ENCODE data around the gene CAPG.

DNA sequence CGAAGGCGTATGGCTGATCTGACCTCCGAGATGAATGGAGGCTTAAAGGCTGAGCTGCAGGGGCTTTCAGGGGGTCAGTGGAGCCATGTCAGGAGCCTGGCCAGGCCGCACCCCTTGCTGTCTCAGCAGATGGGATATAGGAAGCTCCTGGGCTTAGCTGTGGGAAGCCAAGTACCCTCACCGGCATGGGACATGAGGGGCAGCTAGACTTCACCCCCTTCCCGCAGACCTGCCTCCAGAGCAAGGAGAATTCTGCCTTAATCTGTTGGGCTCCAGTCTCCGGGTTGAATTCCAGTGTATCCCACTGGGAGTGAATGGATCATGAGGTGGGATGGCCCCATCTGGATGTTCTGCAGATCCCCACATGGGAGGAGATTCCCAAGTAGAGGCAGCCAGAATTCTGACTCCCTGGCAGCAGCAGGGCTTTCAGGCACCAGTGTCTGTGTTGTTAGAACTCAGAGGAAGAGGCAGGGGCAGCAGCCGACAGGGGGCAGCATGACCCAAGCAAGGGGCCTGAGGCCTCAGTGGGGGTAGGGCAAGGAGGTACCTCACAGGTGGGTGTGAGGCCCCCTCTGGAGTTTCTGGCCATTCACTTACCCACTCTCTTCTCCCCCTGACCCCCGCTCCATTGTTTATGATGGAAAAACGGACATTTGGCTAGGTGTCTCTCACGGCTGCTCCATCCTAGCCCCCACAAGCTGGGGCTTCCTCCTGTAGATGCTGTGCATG is 19.1 kb downstream of the CAPG start:
- TF ChIP-seq, protein P1, sequence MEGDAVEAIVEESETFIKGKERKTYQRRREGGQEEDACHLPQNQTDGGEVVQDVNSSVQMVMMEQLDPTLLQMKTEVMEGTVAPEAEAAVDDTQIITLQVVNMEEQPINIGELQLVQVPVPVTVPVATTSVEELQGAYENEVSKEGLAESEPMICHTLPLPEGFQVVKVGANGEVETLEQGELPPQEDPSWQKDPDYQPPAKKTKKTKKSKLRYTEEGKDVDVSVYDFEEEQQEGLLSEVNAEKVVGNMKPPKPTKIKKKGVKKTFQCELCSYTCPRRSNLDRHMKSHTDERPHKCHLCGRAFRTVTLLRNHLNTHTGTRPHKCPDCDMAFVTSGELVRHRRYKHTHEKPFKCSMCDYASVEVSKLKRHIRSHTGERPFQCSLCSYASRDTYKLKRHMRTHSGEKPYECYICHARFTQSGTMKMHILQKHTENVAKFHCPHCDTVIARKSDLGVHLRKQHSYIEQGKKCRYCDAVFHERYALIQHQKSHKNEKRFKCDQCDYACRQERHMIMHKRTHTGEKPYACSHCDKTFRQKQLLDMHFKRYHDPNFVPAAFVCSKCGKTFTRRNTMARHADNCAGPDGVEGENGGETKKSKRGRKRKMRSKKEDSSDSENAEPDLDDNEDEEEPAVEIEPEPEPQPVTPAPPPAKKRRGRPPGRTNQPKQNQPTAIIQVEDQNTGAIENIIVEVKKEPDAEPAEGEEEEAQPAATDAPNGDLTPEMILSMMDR (IDR thresholded peaks at IDR 0.05) = peak; percentile 48 to 57 (median 52)
- TF ChIP-seq POLR2A (IDR thresholded peaks at IDR 0.05) = no peak

All from right lobe of liver (tissue), 4 donors.